Activated CD8-positive, alpha-beta memory T cell treated with anti-CD3 and anti-CD28 coated beads for 1 hour (primary cell): ENCODE results near the gene VPS16.
A peak's percentile ranks its signal among the peaks of the same experiment; 100 is the strongest.

Experiments used
- DNase-seq, 2 donors: peaks; one replicate each; pipeline ENCODE4 v3.0.0-alpha.2; 2020; ENCODE audit warnings: low read depth in 1 of 2; ENCODE audit errors: extremely low read depth in 1 of 2

VPS16 gene

DNA sequence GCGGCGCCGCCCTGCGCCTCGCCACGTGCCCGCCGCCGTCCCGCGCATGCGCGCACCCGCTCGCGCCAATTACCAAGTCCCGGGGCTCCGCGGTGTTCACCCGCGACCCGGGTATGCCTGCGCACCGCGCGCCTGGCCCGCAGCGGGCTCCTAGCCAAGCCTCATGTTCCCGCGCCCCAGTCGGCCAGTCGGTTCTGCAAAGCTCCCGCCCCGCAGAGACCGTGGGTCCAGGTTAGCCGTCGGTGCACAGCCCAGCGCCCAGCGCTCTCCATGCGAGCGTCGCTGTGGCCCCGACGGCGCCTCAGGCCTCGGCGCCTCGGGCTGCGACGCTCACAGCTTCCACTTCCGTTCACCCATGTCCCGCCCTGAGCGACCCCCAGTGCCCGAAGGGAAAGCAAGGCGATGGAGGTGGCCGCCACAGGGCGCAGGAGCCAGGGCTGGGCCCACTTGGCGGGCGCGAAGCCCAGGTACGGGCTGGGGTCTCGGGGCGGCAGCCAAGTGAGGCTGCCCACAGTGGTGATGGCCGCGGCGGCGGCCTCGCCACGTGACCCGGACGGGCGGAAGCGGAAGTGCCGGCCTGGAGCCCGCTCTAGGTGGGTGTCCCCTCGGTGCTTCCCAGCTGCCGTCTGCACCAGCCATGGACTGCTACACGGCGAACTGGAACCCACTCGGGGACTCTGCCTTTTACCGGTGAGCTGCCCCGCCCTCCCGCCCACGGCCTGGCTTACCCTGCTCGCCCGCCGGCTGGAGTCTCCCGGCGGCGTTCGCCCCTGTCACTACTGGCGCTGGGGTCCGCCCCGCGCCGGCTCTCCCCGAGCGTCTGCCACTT, at the start of gene VPS16, which contains the start of gene PCED1A:
Gene VPS16 (plus strand): TSS at position 608 of the 829 bp plus-strand sequence. CDS start 30 bp downstream, at position 638.
Gene PCED1A (minus strand): TSS at position 518 of the 829 bp plus-strand sequence. CDS start 743 bp downstream, outside the sequence.
- peak; percentile 56 to 84 for DNase-seq

- no peak for DNase-seq
Observed at GRCh38 chr20:2793471-2793870, 47.1 kb upstream of the VPS16 start.

- DNase-seq: no peak
Observed at GRCh38 chr20:2794202-2794748, 46.3 kb upstream of the VPS16 start.

DNA sequence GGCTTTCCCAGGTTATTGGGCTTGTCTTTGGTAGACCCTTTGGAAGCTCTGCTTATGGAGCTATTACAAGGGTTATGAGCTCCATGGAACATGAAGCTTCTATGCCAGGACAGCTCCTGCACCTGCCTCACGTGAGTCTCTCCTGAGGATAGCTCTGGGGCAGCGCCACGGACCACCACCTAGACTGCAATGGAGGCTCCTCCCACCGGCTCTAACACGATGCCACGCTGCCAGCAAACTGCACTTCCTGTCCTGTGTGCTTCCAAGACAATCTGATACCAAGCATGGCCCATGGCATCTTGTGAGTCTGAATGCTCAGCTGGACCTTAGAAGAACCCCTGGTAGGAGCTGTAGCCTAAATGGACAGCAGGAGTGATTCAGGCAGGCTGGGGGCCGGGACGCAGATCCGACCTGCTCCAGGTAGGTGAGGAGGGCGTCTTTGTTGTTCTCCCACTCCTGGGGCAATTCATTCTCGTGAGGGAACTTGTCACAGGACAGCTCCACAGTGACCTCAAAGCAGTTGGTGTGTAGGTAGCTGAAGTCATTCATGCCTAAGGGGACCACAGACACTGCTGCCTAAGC, 45.6 kb upstream of the VPS16 start:
- no peak for DNase-seq

DNA sequence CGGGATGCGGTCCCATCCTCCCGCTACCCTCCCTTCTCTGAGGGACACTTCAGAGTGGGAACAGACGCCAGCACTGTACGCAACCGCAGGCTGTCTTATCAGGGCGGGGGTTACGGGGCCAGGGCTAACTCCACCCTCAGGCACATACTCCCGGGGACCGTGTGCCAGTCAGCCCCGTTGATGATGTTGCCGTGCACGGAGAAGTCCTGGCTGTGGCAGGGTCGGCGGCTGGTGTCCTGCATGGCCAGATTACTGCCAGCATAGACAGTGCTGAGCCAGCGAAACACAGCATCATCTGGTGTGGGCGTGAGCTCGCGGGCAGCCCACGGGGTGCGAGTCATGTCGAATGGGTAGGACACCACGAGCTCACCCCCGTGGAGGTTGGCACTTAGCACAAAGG, 45.1 kb upstream of the VPS16 start:
- DNase-seq: no peak

DNA sequence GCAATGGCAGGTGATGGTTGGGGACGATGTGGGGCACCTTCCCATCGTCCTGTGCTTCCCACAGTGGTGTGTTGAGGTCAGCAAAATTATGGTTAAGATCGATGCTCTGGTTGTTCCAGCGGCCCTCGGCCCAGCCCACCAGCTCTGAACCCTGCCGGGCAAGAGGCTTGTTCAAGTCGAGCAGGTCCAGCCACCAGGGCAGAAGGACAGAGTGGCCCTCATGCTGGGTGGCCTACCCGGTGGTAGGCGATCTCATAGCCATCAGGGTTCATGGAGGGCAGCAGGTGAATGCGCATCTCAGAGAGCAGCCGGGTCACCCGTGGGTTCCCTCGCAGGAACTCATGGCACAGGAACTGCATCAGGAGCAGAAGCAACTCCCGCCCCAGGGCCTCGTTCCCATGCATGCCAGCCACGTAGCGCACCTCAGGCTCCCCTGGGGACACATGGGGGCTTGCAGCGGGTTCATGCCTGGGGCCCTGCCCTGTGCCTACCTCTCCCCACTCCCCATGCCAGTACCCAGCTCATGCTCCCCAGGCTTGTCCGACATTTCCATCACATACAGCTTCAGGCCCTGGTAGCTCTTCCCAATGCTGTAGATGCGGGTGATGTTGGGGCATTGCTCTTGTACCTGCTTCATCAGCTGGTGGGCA, 44.4 kb upstream of the VPS16 start:
- no peak for DNase-seq

DNA sequence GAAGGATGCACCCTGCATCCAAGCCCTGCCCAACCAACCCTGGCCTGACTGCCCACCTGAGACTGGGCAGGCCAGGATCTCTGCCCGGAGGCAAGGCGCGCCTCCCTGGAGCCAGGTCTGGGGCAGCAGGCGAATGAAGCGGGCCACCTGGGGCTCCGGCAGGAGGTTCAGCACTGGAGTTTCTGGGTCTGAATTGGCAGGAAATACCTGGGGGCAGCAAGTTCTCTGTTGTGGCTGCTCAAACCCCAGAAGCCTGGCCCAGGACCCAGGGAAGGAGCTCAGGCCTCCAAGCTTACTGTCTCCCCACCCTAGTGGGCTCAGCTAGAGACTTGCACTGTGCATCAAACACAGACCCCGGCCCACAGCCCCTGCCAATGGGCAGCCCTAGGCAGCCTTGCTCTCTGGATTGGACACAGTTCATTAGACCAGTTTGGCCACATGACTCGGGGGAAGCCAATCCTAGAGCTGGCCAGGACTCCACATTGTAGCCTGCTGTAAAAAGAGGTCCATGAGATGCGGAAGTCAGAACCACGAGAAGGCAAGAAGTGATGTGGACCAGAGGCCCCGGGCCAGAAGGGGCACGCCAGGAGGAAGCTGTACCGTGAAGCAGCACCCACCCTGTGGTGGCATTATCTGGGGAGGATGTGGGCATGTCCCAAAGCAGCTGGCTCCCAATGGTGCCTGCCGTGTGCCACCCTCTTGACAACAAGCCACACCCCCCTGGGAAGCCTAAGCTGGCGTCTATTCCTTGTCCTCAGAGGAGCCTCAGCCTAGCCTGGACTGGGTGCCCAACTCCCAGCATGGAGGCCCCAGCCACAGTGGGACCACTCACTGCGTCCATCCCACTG, 43.2 kb upstream of the VPS16 start:
- no peak for DNase-seq

GRCh38 chr20:2798095-2798805, 42.3 kb upstream of the VPS16 start:
- no peak for DNase-seq

DNA sequence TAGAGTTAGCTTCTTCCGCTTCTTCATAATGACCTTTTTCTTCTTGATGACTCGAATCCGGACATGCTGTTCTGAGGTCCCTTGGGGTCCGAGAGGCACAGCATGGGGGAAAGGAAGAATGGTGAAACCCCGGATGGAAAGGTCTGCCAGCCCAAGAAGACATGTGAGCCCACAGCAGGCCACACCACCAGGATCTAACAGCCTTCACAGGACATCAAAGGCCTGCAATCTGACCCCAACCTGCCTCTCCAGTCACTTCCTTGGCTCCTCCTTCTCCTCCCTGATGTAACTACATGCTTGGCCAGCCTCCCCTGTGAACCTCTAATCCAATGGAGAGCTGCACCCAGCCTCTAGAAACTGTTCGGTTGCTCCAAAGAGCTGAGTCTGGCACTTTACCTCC, 41.7 kb upstream of the VPS16 start:
- DNase-seq: no peak

GRCh38 chr20:2799271-2799670, 41.3 kb upstream of the VPS16 start:
- no peak for DNase-seq

DNA sequence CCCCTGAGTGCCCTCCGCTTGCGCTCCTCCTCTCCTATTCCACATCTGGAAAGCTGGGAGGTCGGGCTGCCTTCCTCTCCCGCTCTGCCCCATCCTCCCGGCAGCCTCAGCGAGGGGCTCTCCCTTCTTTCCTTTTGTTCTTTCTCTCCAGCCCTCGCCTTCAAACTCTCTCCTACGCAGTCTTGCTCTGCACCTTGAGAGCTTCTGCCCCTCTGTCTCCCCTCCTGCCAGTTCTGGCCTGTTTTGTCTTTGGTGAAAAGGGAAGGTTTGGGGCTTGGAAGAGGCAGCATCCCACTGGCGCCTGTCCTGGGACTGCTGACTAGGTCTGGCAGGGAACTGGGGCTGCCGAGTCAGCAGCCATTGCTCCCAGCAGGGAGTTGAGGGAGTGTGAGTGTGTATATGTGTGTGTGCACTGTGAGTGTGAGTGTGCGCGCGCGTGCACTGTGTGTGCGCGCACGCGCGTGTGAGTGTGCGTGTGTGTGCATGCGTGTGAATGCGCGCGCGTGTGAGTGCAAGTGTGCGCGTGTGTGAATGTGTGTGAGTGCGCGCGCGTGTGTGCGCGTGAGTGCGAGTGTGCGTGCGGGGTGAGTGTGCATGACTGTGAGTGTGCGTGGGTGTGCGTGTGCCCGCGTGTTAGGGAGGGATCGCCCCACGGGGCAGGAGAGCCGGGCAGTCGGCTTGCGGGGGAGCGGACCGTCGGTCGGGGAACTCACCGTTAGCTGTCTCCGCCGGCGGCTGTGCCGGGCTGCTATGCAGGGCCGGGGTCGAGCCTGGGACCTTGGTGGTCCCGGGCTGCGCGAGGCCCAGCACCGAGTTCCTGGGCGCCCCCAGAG, 40.6 kb upstream of the VPS16 start:
- no peak for DNase-seq

DNA sequence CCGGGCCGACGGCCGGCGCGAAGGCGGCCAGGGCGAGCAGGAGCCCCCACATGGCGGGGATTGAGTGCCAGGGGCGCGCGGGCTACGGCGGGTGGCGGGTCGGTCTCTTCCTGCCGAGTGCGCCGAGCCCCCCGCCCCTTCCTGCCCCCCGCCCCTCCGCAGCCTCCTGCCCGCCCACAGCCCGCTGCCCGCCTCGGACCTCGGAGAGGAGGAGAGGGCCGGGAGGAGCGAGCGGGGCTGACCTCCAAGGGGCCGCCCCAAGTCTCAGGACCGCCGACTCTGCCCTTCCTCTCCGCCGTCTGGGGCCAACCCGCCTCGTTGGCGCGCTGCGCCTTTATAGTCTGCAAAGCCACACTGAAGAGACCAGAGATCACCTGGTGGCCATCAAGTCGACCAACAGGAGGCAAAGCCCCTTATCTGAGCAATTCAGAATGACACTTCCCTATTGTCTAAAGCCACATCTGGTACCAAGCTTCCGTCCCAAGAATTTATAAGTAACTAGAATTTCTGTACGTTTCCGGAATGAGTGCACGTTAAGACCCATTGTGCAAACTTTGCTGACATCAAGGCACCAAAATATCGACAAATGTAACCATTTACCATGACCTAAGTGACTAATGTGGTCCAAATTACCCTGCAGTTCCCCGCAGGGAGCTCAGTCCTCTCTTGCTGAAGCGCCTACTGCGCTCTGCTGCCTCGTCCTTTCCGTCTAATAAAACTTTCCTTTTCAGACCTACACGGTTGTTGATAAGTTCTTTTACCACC, 39.8 kb upstream of the VPS16 start, which contains the start of gene CPXM1:
Gene CPXM1 (minus strand): TSS at position 107 of the 765 bp plus-strand sequence. CDS start 55 bp downstream, at position 52.
- DNase-seq: no peak

DNA sequence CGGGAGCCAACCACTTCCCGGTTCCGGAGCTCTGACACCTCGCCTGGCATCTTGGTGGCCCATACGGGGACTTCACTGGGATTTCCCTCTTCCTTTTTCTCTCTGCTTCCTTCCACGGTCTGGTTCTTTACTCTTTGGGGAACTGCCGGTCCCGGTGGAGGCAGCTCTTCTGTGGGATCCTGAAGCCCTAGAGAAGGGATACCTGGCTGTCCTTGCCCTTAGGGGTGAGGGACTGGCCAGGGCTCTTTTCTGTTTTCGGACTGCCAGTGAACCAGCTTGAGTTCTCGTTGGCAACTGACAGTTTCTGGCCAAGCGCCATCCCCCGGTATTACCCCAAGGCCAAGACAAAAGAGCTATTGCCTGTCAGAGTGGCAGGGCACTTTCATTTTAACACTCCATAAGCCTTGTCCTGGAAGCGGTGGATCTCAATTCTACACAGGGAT, 39.2 kb upstream of the VPS16 start:
- no peak for DNase-seq

- DNase-seq: no peak
Observed at GRCh38 chr20:2804041-2804828, 36.3 kb upstream of the VPS16 start.

DNA sequence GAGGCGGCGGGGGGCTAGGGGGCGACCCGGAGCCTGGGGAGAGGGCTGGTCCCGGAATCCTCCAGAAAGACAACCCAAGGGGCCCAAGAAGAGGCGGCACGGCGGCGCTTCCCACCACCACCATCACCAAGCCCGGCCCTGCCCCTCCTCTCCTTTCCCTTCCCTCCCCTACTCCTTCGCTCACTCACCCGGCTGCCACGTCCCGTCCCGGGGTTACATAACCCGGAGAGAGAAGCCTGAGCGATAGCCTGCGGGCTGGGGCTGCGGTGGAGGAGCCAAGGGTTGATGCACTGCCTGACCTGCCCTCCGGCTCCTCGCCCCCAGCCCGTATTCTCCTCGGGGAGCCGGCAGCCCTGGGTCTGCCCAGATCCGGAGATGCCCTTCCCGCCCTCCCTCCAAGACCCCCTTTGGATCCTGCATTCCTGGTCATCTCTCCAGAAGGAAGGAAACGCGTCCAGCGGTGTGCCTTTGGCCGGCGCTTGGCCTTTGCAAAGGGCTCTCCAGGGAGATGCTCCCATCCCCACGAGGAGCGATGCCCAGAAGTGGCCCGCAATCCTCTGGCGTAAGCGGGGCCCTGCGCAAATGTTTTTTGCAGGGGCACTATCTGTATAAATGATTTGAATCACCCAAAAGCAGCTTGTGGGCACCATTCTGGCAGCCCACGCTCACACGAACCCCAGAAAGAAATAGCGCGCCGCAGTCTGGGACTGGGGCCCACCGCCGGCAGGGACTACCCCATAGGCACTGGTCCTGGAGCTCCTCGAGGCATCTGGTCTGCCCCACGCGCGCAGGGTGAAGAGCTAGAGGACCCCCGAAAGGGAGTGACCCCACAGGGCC, 35.5 kb upstream of the VPS16 start:
- no peak for DNase-seq

DNA sequence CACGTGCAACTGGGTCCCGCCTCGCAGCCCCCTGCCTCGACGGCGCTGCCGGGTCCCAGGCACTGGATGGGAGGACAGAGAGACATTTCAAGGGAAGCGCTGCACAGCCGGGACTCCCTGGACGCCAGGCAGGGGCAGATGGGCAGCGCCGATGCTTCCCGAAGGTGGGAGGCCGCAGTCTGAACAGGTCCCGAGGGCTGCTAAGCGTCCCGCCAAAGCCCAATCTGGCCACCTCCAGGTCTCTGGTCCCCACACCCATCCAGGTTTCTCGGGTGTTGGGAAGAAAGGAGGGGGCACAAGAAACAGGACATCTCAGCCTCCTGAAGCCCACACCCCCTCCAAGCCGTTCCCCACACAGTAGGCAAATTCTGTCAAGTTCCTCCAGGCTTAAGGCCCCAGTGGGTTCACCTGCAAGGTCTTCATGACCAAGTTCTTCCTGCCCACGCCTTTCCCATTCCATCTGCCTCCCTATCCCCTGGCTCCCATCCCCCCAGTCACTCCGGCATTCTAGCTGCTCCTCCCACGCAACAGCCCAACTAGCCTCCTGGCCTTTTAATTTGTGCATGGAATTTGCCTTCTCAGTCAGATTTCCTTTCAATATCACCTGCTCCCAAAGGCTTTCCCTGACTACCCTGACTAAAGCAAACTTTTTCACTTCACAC, 34.7 kb upstream of the VPS16 start:
- no peak for DNase-seq
